Mesendoderm (in vitro differentiated cells): ENCODE results near the gene PIGQ.

Experiments
- DNase-seq: peaks from one replicate; pipeline ENCODE4 v3.0.0; 2013
- H2AK5ac ChIP-seq: 2 replicates; pipeline ENCODE4 v1.6.1; 2013; ENCODE audit warnings: low read length, inconsistent platforms
- H2BK120ac ChIP-seq: 2 replicates; pipeline ENCODE4 v1.6.1; 2013; ENCODE audit warnings: low read depth, mild to moderate bottlenecking, low read length, moderate library complexity, mixed read lengths
- H2BK15ac ChIP-seq: replicated peaks from 2 replicates; pipeline ENCODE4 v1.6.1; 2013; ENCODE audit warnings: low read depth, mild to moderate bottlenecking, moderate library complexity
- H2BK5ac ChIP-seq: 2 replicates; pipeline ENCODE4 v1.6.1; 2013; ENCODE audit warnings: low read length, inconsistent platforms
- H3K18ac ChIP-seq: 2 replicates; pipeline ENCODE4 v1.6.1; 2013; ENCODE audit warnings: mild to moderate bottlenecking, low read length, mixed read lengths
- H3K23ac ChIP-seq: one replicate; pipeline ENCODE4 v1.6.1; 2013; ENCODE audit warnings: low read length
- H3K27ac ChIP-seq: 2 replicates; pipeline ENCODE4 v1.5.1; 2013; ENCODE audit warnings: low read depth, mild to moderate bottlenecking, inconsistent platforms, low read length, moderate library complexity
- H3K27me3 ChIP-seq: 2 replicates; pipeline ENCODE4 v1.6.1; 2013; ENCODE audit warnings: low read length, control low read depth, mild to moderate bottlenecking, inconsistent platforms; ENCODE audit not compliant: insufficient read depth, poor library complexity
- H3K36me3 ChIP-seq: 2 replicates; pipeline ENCODE4 v1.6.1; 2013; ENCODE audit warnings: low read length, inconsistent platforms; ENCODE audit not compliant: control insufficient read depth, insufficient read depth
- H3K4ac ChIP-seq: one replicate; pipeline ENCODE4 v1.6.1; 2013; ENCODE audit warnings: low read depth, mild to moderate bottlenecking, low read length, moderate library complexity
- H3K4me1 ChIP-seq: 2 replicates; pipeline ENCODE4 v1.6.1; 2013; ENCODE audit warnings: low read depth, low read length, inconsistent platforms; ENCODE audit not compliant: control insufficient read depth
- H3K4me2 ChIP-seq: 2 replicates; pipeline ENCODE4 v1.6.1; 2013; ENCODE audit warnings: low read length
- H3K4me3 ChIP-seq: 2 replicates; pipeline ENCODE4 v1.5.1; 2013; ENCODE audit warnings: mild to moderate bottlenecking, low read length
- H3K56ac ChIP-seq: one replicate; pipeline ENCODE4 v1.6.1; 2013; ENCODE audit warnings: low read length
- H3K79me1 ChIP-seq: 2 replicates; pipeline ENCODE4 v1.6.1; 2013; ENCODE audit warnings: low read length, inconsistent platforms
- H3K79me2 ChIP-seq: 2 replicates; pipeline ENCODE4 v1.6.1; 2013; ENCODE audit warnings: mild to moderate bottlenecking, low read length; ENCODE audit not compliant: control insufficient read depth, insufficient read depth
- H3K9ac ChIP-seq: 2 replicates; pipeline ENCODE4 v1.6.1; 2013; ENCODE audit warnings: low read length, inconsistent platforms
- H4K5ac ChIP-seq: one replicate; pipeline ENCODE4 v1.6.1; 2013; ENCODE audit warnings: low read length
- H4K8ac ChIP-seq: one replicate; pipeline ENCODE4 v1.6.1; 2013; ENCODE audit warnings: low read depth, mild to moderate bottlenecking, control low read depth, low read length, moderate library complexity
- WGBS: extraction: QIAGEN DNeasy Blood & Tissue Kit; methylation state at CpG from one replicate; pipeline ENCODE4 v1.1.7; 2013; ENCODE audit warnings: low lambda C conversion rate, missing lambda C conversion rate; ENCODE audit not compliant: insufficient coverage; ENCODE audit errors: extremely low coverage; 5-methylcytosine and 5-hydroxymethylcytosine counted together

Gene PIGQ

DNA sequence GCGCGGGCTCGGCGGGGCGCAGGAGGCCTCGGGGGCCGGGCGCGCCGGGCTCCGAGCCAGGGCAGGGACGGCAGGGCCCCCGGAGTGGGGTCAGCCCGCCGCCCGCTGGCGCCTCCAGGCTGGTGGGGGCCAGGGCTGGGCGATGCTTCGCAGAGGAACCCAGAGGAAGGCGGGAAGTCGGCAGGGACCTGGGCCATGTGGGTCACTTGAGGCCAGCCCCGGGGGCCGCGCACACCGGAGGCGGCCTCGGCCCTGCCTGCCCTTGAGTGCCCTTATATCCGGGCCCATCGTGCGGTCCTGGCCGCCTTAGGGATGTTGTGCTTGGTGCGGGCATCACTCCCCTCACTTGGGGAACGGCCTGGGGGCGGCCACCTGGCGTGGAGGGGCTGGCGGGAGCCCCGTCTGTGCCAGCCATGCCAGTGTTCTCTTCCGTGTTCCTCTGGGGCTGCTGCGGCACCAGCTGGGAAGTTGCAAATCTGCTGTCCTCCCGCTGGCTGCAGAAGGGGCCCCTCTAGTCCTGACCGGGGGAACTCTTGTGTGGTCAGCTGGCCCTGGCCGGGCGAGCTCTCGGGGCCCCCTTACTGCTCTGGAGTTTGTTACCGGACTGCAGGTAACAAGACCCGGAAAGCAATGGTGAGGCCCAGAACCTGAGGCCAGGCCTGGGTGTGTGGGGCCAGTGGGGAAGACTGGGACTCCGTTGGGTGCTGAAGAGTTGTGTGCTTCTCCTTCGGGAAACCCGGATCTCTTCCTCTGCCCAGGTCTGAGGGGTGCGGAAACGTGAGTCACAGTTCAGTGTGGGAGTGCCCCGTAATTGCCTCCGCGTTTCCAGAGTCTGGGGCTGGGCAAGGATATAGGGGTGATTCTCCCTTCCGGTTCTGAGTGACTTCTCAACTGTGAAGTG is 41.4 kb upstream of the PIGQ start:
- Histone ChIP-seq H3K56ac (peak overlapping the region; percentile 98), H3K27me3 (no peaks in the 10 kb centered on the region), H3K79me1 (peaks cover 31% of the 10 kb centered on the region), H2BK5ac (peak overlapping the region; percentile 30), H2BK15ac (no peak overlapping the region), H4K8ac (no peak overlapping the region), H3K18ac (peak overlapping the region; percentile 71), H3K27ac (no peak overlapping the region), H3K79me2 (peaks cover 50% of the 10 kb centered on the region), H3K4me1 (peaks cover 11% of the 10 kb centered on the region), H2AK5ac (no peak overlapping the region), H3K4me2 (peak overlapping the region; percentile 80), H4K5ac (no peak overlapping the region), H3K36me3 (no peaks in the 10 kb centered on the region), H2BK120ac (no peak overlapping the region), H3K9ac (peak overlapping the region; percentile 95), H3K23ac (peak overlapping the region; percentile 66), H3K4me3 (peak overlapping the region; percentile 79), H3K4ac (peak overlapping the region; percentile 58)
- DNase-seq, result peak; percentile 57
- whole genome bisulfite sequencing, result no CpG with 5 or more reads among the region's 55 CpGs

DNA sequence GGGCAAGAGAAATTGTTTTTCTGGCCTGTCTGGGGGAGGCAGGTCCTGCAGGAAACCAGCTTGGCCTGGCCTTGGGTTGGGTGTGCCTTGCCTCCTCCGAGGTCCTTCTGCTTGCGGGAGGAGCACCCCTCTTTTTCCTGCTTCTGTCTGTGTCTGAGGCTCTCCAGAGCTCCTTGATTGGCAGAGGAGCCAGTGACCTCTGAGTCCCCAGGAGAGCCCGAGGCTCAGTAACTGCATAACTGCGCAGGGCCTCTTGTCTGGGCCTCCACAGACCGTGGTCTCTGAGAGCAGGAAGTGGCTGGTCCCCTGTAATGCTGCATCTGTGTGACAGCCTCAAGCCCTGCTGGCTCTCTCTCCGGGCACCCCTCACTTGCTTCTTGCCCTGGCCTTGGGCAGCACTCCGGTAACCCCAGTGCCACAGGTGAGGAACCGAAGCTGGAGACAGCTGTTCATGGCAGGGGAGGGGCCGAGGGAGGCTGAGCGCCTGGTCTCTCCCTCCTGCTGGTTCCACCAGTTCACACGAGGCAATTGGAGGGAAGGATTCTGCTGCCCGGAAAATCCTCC is 40.7 kb upstream of the PIGQ start:
- Histone ChIP-seq H3K56ac (peak overlapping the region; percentile 98), H3K36me3 (no peaks in the 10 kb centered on the region), H2BK120ac (no peak overlapping the region), H2BK5ac (no peak overlapping the region), H3K79me1 (peaks cover 31% of the 10 kb centered on the region), H3K9ac (peak overlapping the region; percentile 95), H3K27me3 (no peaks in the 10 kb centered on the region), H3K4me2 (peak overlapping the region; percentile 80), H3K27ac (no peak overlapping the region), H2BK15ac (no peak overlapping the region), H3K23ac (peak overlapping the region; percentile 15), H3K4me1 (peaks cover 11% of the 10 kb centered on the region), H3K79me2 (peaks cover 56% of the 10 kb centered on the region), H2AK5ac (no peak overlapping the region), H4K5ac (no peak overlapping the region), H3K4me3 (peak overlapping the region; percentile 79), H3K18ac (no peak overlapping the region), H3K4ac (no peak overlapping the region), H4K8ac (no peak overlapping the region)
- no peak for DNase-seq
- WGBS, result no CpG with 5 or more reads among the region's 12 CpGs

DNA sequence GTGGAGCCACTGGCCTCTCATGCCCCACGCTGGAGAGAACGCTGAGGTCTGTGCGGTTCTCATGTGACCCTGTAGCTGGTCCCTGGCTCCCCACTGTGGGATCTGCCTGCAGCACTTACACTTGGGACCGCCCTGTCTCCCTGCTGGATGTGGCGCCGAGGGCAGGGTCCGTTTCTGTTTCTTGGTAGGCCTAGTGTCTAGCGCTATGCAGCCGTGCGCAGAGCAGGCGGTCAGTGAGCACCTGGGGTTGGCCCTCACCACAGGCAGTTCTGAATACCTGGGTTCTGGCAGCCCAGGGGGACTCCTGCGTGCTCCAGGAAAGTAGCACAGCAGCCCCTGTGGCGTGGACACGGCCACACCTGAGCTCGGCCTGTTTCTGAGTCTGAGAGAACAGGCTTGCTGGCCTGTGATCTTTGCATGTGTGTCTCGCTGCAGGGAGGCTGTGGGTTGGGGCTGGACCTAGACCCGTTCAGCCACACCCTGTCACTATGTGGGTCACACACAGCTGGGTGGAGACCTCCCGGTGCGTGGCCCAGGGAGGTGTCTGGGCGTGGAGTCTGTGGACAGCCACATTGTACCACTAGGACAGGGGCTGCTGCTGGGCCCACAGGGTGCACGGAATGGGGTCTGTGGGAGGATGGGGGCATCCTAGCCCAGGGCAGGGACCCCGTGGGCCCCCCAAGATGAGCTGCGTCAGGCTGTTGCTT is 39.5 kb upstream of the PIGQ start:
- Histone ChIP-seq H3K56ac (no peak overlapping the region), H3K27ac (no peak overlapping the region), H3K18ac (no peak overlapping the region), H4K5ac (no peak overlapping the region), H3K79me2 (peaks cover 68% of the 10 kb centered on the region), H3K4me3 (no peak overlapping the region), H3K27me3 (no peaks in the 10 kb centered on the region), H2BK120ac (no peak overlapping the region), H3K9ac (no peak overlapping the region), H2BK15ac (no peak overlapping the region), H3K4me1 (peaks cover 11% of the 10 kb centered on the region), H4K8ac (no peak overlapping the region), H3K79me1 (peaks cover 34% of the 10 kb centered on the region), H2AK5ac (no peak overlapping the region), H3K4ac (no peak overlapping the region), H3K23ac (no peak overlapping the region), H3K36me3 (no peaks in the 10 kb centered on the region), H2BK5ac (no peak overlapping the region), H3K4me2 (no peak overlapping the region)
- no peak for DNase-seq
- no CpG with 5 or more reads among the region's 23 CpGs for WGBS

DNA sequence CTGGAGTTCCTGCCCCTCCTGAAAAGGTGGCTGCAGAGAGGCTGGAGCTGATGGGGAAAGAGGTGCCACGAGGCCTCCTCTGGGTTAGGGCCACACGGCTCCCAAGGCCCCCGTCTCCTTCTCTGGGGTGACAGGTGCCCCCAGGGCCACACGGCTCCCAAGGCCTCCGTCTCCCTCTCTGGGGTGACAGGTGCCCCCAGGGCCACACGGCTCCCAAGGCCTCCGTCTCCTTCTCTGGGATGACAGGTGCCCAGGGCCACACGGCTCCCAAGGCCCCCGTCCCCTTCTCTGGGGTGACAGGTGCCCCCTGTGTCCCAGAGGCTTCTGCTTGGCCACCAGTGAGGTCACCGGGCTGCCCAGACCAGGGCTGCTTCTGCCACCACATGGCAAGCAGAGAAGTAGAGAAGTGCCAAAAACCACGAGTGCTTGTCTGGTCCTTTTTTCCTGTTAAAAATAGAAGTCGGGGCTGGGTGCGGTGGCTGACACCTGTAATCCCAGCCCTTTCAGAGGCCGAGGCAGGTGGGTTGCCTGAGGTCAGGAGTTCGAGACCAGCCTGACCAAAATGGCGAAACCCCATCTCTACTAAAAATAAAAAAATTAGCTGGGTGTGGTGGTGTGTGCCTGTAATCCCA is 38.2 kb upstream of the PIGQ start:
- no peak overlapping the region for H4K5ac ChIP-seq
- H3K36me3 ChIP-seq, result no peaks in the 10 kb centered on the region
- no peak overlapping the region for H3K4me3 ChIP-seq

DNA sequence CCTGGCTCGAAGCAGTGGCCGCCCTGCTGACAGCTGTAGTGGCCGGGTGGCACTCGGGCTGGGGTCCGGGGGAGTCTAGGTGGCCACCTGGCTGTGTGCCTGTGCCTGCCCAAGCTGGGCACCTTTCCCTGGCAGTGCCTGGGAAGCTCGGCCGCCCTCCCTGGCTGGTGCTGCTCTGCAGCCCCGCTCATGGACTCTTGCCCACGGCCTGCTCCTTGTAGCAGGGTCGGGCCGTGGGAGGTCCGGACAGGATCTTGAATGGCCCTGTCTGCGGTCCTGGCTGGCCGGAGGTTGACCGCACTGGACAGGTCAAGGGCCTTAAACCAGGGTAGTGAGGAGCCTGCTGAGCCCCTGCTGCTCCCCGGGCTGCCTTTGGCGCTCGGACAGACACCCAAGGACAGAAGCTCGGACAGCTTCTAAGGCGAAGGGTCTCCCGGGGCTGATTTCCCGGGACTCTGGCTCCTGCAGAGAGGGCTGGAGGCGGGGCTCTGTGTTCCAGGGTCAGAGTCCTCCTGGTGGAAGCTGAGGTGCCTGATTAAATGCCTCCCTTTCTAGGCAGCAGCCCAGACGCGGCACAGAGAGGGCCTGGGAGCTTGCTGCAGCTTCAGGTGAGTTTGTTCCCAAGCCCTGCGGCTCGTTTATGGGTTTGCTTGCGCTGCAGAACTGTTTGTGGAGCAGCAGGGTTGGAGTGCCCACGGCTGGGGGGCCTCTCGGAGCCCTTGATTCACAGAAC is 36.2 kb upstream of the PIGQ start:
- WGBS, result no CpG with 5 or more reads among the region's 30 CpGs
- Histone ChIP-seq H3K27me3 (no peaks in the 10 kb centered on the region), H3K56ac (no peak overlapping the region), H3K23ac (no peak overlapping the region), H3K4me3 (no peak overlapping the region), H3K9ac (no peak overlapping the region), H2BK5ac (no peak overlapping the region), H4K8ac (no peak overlapping the region), H3K36me3 (no peaks in the 10 kb centered on the region), H3K18ac (no peak overlapping the region), H3K4me1 (peaks cover 6% of the 10 kb centered on the region), H3K79me1 (peaks cover 23% of the 10 kb centered on the region), H4K5ac (no peak overlapping the region), H2BK15ac (no peak overlapping the region), H3K4me2 (no peak overlapping the region), H2AK5ac (no peak overlapping the region), H2BK120ac (no peak overlapping the region), H3K79me2 (peaks cover 64% of the 10 kb centered on the region), H3K4ac (no peak overlapping the region), H3K27ac (no peak overlapping the region)
- no peak for DNase-seq

More for the DNA sequence above, 38.2 kb upstream of the PIGQ start:
- H3K4me2 ChIP-seq, result no peak overlapping the region
- H3K27me3 ChIP-seq, result no peaks in the 10 kb centered on the region
- H3K79me2 ChIP-seq, result peaks cover 64% of the 10 kb centered on the region
- H2BK5ac ChIP-seq, result no peak overlapping the region
- peaks cover 6% of the 10 kb centered on the region for H3K4me1 ChIP-seq
- no CpG with 5 or more reads among the region's 16 CpGs for WGBS
- no peak overlapping the region for H4K8ac ChIP-seq
- peaks cover 26% of the 10 kb centered on the region for H3K79me1 ChIP-seq
- H2BK120ac ChIP-seq, result no peak overlapping the region
- H3K18ac ChIP-seq, result no peak overlapping the region
- no peak overlapping the region for H2BK15ac ChIP-seq
- no peak for DNase-seq
- no peak overlapping the region for H3K4ac ChIP-seq
- H3K56ac ChIP-seq, result no peak overlapping the region
- H3K23ac ChIP-seq, result no peak overlapping the region
- no peak overlapping the region for H2AK5ac ChIP-seq
- no peak overlapping the region for H3K27ac ChIP-seq
- no peak overlapping the region for H3K9ac ChIP-seq
